NCI-H526 (cell line): Measurements from ENCODE around the gene DEPP1.
"Not testable (repeated sequence)": the region's sequence is repeated elsewhere in the genome, so short reads cannot be mapped to it uniquely, and the experiment has no call there.

Experiments used
- DNase-seq, 2 experiments: peaks; one replicate each; lab custom pipeline; 2025; lab: John Stamatoyannopoulos, UW

Gene DEPP1

GRCh38 chr10:44978570-44979280, at the start of gene DEPP1:
TSS of gene DEPP1 (minus strand) at chr10:44978809. CDS start at chr10:44978030, 779 bp downstream.
- DNase-seq, result peak; percentile 73 to 93

- DNase-seq, result no peak
Measured at GRCh38 chr10:45023426-45023825, 44.8 kb upstream of the DEPP1 start.

- DNase-seq, result no peak
Measured at GRCh38 chr10:45015590-45015989, 37.0 kb upstream of the DEPP1 start.

- DNase-seq, result not testable (repeated sequence)
Measured at GRCh38 chr10:45014557-45014956, 35.9 kb upstream of the DEPP1 start.

- DNase-seq, result peak; percentile 78 to 79
Measured at GRCh38 chr10:45008524-45009161, 30.0 kb upstream of the DEPP1 start.

- DNase-seq, result no peak
Measured at GRCh38 chr10:45006276-45007030, 27.8 kb upstream of the DEPP1 start.

- no peak for DNase-seq
Measured at GRCh38 chr10:45005284-45005683, 26.7 kb upstream of the DEPP1 start.

GRCh38 chr10:45004661-45005060, 26.1 kb upstream of the DEPP1 start:
- no peak for DNase-seq

GRCh38 chr10:45003432-45004000, 24.9 kb upstream of the DEPP1 start:
- DNase-seq, result no peak

GRCh38 chr10:45001381-45002148, 23.0 kb upstream of the DEPP1 start:
- DNase-seq, result peak; percentile 59

- DNase-seq, result peak in 1 of 2 experiments; percentile 53
Measured at GRCh38 chr10:45000752-45001380, 22.3 kb upstream of the DEPP1 start, which contains the start of gene ZNF22. TSS of gene ZNF22 (plus strand) at chr10:45000923. CDS start at chr10:45003369, 2,446 bp downstream.

- no peak for DNase-seq
Measured at GRCh38 chr10:45000138-45000751, 21.6 kb upstream of the DEPP1 start.

- no peak for DNase-seq
Measured at GRCh38 chr10:44998146-44998631, 19.6 kb upstream of the DEPP1 start.

- DNase-seq, result no peak
Measured at GRCh38 chr10:44997105-44997748, 18.6 kb upstream of the DEPP1 start.

GRCh38 chr10:44995914-44996669, 17.5 kb upstream of the DEPP1 start:
- no peak for DNase-seq

- no peak for DNase-seq
Measured at GRCh38 chr10:44995581-44995913, 16.9 kb upstream of the DEPP1 start.

- no peak for DNase-seq
Measured at GRCh38 chr10:44994752-44995530, 16.3 kb upstream of the DEPP1 start.

GRCh38 chr10:44993922-44994751, 15.5 kb upstream of the DEPP1 start:
- DNase-seq, result no peak
